ENCODE results near the gene CCDC63.

The CCDC63 gene

GRCh38 chr12:110850762-110851161 is 4.0 kb downstream of the CCDC63 start:
- TF ChIP-seq ZBTB7A (IDR thresholded peaks at IDR 0.05; ENCODE audit: low read depth), result no peak
- TF ChIP-seq CEBPB (IDR thresholded peaks at IDR 0.05), result no peak
- TF ChIP-seq RAD21 (IDR thresholded peaks at IDR 0.05; ENCODE audit: low read depth), result no peak
- TF ChIP-seq CREB1 (IDR thresholded peaks at IDR 0.05; ENCODE audit: low read depth), result no peak
- no peak for TF ChIP-seq USF1 (IDR thresholded peaks at IDR 0.05)
- no peak for TF ChIP-seq EP300 (IDR thresholded peaks at IDR 0.05; ENCODE audit: borderline replicate concordance)
- no peak for TF ChIP-seq FOXM1 (IDR thresholded peaks at IDR 0.05; ENCODE audit: borderline replicate concordance, low read depth)
- no peak for TF ChIP-seq TEAD4 (IDR thresholded peaks at IDR 0.05)
- no peak for TF ChIP-seq MAX (IDR thresholded peaks at IDR 0.05)
- no peak for TF ChIP-seq TCF12 (IDR thresholded peaks at IDR 0.05; ENCODE audit: low read depth)
- TF ChIP-seq EGR1 (IDR thresholded peaks at IDR 0.05), result no peak
- TF ChIP-seq NFIC (IDR thresholded peaks at IDR 0.05), result no peak
- TF ChIP-seq YY1 (IDR thresholded peaks at IDR 0.05; ENCODE audit: low read depth), result no peak
- no peak for TF ChIP-seq TAF1 (IDR thresholded peaks at IDR 0.05; ENCODE audit: low read depth)
- no peak for TF ChIP-seq REST (IDR thresholded peaks at IDR 0.05; ENCODE audit: low read depth)

GRCh38 chr12:110853836-110854235 is 7.0 kb downstream of the CCDC63 start:
- no peak for TF ChIP-seq TCF12 (IDR thresholded peaks at IDR 0.05; ENCODE audit: low read depth)
- peak; percentile 37; the same call in 1 of the 2 replicates for TF ChIP-seq TEAD4 (IDR thresholded peaks at IDR 0.05)
- no peak for TF ChIP-seq RAD21 (IDR thresholded peaks at IDR 0.05; ENCODE audit: low read depth)
- no peak for TF ChIP-seq USF1 (IDR thresholded peaks at IDR 0.05)

- TF ChIP-seq NFIC (IDR thresholded peaks at IDR 0.05) (0 out of 2 replicates have a peak, but pooled peaks have one; percentile 10), REST (IDR thresholded peaks at IDR 0.05; ENCODE audit: low read depth) (no peak), TAF1 (IDR thresholded peaks at IDR 0.05; ENCODE audit: low read depth) (no peak), EGR1 (IDR thresholded peaks at IDR 0.05) (no peak)
These were observed 9.8 kb downstream of the CCDC63 start for GRCh38 chr12:110856542-110856941.

GRCh38 chr12:110857528-110857927 is 10.7 kb downstream of the CCDC63 start:
- TF ChIP-seq NFIC (IDR thresholded peaks at IDR 0.05) (no peak), CREB1 (IDR thresholded peaks at IDR 0.05; ENCODE audit: low read depth) (no peak), FOXM1 (IDR thresholded peaks at IDR 0.05; ENCODE audit: borderline replicate concordance, low read depth) (no peak), YY1 (IDR thresholded peaks at IDR 0.05; ENCODE audit: low read depth) (no peak), USF1 (IDR thresholded peaks at IDR 0.05) (no peak), TEAD4 (IDR thresholded peaks at IDR 0.05) (no peak), TCF12 (IDR thresholded peaks at IDR 0.05; ENCODE audit: low read depth) (no peak)

- TF ChIP-seq REST (IDR thresholded peaks at IDR 0.05; ENCODE audit: low read depth) (no peak), MAX (IDR thresholded peaks at IDR 0.05) (no peak), NFIC (IDR thresholded peaks at IDR 0.05) (no peak), TCF12 (IDR thresholded peaks at IDR 0.05; ENCODE audit: low read depth) (no peak), YY1 (IDR thresholded peaks at IDR 0.05; ENCODE audit: low read depth) (no peak), RAD21 (IDR thresholded peaks at IDR 0.05; ENCODE audit: low read depth) (no peak), EP300 (IDR thresholded peaks at IDR 0.05; ENCODE audit: borderline replicate concordance) (no peak), EGR1 (IDR thresholded peaks at IDR 0.05) (no peak), FOXM1 (IDR thresholded peaks at IDR 0.05; ENCODE audit: borderline replicate concordance, low read depth) (no peak), CREB1 (IDR thresholded peaks at IDR 0.05; ENCODE audit: low read depth) (no peak), ZBTB7A (IDR thresholded peaks at IDR 0.05; ENCODE audit: low read depth) (no peak), TEAD4 (IDR thresholded peaks at IDR 0.05) (no peak), USF1 (IDR thresholded peaks at IDR 0.05) (no peak), CEBPB (IDR thresholded peaks at IDR 0.05) (no peak), TAF1 (IDR thresholded peaks at IDR 0.05; ENCODE audit: low read depth) (no peak)
These were observed 12.1 kb downstream of the CCDC63 start for GRCh38 chr12:110858848-110859247.

Data from Ishikawa (cell line).